22Rv1 (cell line): Measurements from ENCODE around the gene CADM4.

Experiments used
- ZFX ChIP-seq: fragments of 450-650 bp; IDR thresholded peaks from 2 replicates; pipeline ENCODE4 v1.6.1; 2017; ENCODE audit warnings: antibody characterized with exemption, borderline replicate concordance
- TF ChIP-seq, protein P1 (sequence below): fragments of 450-650 bp; IDR thresholded peaks from 2 replicates; pipeline ENCODE4 v1.5.1; 2017; ENCODE audit warnings: mild to moderate bottlenecking

DNA sequence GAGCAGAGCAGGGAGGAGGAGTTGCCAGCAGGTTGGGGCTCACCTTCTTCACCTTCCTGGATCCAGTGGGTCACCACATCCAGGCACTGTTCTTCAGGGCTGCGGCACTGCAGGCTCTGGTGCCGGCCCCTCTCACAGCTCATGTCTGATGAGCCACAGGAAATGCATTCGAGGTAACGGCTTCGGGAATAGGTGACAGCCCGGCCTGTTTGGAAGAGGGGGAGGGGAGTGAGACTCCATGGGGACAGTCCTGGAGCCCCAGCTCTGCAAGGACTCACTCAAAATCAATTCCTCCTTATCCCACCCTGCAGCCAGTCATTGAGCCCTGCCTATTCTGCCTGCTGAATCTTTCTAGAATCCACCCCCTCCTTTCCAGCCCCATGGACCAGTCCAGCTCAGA is 16.8 kb upstream of the CADM4 start:
- TF ChIP-seq, protein P1, sequence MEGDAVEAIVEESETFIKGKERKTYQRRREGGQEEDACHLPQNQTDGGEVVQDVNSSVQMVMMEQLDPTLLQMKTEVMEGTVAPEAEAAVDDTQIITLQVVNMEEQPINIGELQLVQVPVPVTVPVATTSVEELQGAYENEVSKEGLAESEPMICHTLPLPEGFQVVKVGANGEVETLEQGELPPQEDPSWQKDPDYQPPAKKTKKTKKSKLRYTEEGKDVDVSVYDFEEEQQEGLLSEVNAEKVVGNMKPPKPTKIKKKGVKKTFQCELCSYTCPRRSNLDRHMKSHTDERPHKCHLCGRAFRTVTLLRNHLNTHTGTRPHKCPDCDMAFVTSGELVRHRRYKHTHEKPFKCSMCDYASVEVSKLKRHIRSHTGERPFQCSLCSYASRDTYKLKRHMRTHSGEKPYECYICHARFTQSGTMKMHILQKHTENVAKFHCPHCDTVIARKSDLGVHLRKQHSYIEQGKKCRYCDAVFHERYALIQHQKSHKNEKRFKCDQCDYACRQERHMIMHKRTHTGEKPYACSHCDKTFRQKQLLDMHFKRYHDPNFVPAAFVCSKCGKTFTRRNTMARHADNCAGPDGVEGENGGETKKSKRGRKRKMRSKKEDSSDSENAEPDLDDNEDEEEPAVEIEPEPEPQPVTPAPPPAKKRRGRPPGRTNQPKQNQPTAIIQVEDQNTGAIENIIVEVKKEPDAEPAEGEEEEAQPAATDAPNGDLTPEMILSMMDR = no peak
- no peak for TF ChIP-seq ZFX
